ENCODE data around the gene DEFB119. TPM values are rescaled to one million over a fixed set of nuclear protein-coding genes. Genes with fewer than 3 reads are reported as not detected.
"Not testable (repeated sequence)": the region's sequence is repeated elsewhere in the genome, so short reads cannot be mapped to it uniquely, and the experiment has no call there.

The DEFB119 gene
- not detected for total RNA-seq

- Mint-ChIP-seq H3K36me3 (no peaks in the 10 kb centered on the region), H3K4me3 (no peak within 1 kb of the TSS), H3K27ac (no peak within 1 kb of the TSS), H3K27me3 (peaks cover 2% of the 10 kb centered on the region), H3K4me1 (no peaks in the 10 kb centered on the region), H3K9me3 (no peaks in the 10 kb centered on the region)
- ATAC-seq (ENCODE audit: low read depth) = no peak
- POLR2A ChIA-PET = no interaction called here
- no peak for DNase-seq
Observed at GRCh38 chr20:31390490-31390889, at the start of gene DEFB119. Gene DEFB119 (minus strand): TSS chr20:31390590. CDS start chr20:31390483, 107 bp downstream.

GRCh38 chr20:31430568-31431115 lies 40.3 kb upstream of the DEFB119 start:
- Mint-ChIP-seq H3K27ac (no peak overlapping the region), H3K27me3 (peaks cover 7% of the 10 kb centered on the region), H3K36me3 (no peaks in the 10 kb centered on the region), H3K9me3 (no peaks in the 10 kb centered on the region), H3K4me1 (no peaks in the 10 kb centered on the region), H3K4me3 (no peak overlapping the region)
- ATAC-seq (ENCODE audit: low read depth) = no peak
- POLR2A ChIA-PET = no interaction called here
- DNase-seq = no peak

GRCh38 chr20:31427576-31427975 lies 37.2 kb upstream of the DEFB119 start:
- H3K27ac Mint-ChIP-seq; H3K4me1 Mint-ChIP-seq; H3K4me3 Mint-ChIP-seq; ATAC-seq (ENCODE audit: low read depth); POLR2A ChIA-PET; DNase-seq; H3K36me3 Mint-ChIP-seq; H3K9me3 Mint-ChIP-seq; H3K27me3 Mint-ChIP-seq: not testable (repeated sequence)

- H3K4me3 Mint-ChIP-seq; ATAC-seq (ENCODE audit: low read depth); POLR2A ChIA-PET; H3K9me3 Mint-ChIP-seq; DNase-seq; H3K27me3 Mint-ChIP-seq; H3K4me1 Mint-ChIP-seq; H3K36me3 Mint-ChIP-seq; H3K27ac Mint-ChIP-seq: not testable (repeated sequence)
Observed at GRCh38 chr20:31426891-31427551, 36.6 kb upstream of the DEFB119 start.

- H3K27me3 Mint-ChIP-seq = peaks cover 5% of the 10 kb centered on the region
- no peak overlapping the region for H3K27ac Mint-ChIP-seq
- no peak overlapping the region for H3K4me3 Mint-ChIP-seq
- no peaks in the 10 kb centered on the region for H3K36me3 Mint-ChIP-seq
- no peak for ATAC-seq (ENCODE audit: low read depth)
- H3K9me3 Mint-ChIP-seq = no peaks in the 10 kb centered on the region
- no peaks in the 10 kb centered on the region for H3K4me1 Mint-ChIP-seq
- DNase-seq = no peak
- POLR2A ChIA-PET = no interaction called here
Observed at GRCh38 chr20:31425797-31426196, 35.4 kb upstream of the DEFB119 start.

GRCh38 chr20:31418307-31418706 lies 27.9 kb upstream of the DEFB119 start:
- H3K9me3 Mint-ChIP-seq = no peaks in the 10 kb centered on the region
- H3K4me1 Mint-ChIP-seq = no peaks in the 10 kb centered on the region
- DNase-seq = no peak
- no peaks in the 10 kb centered on the region for H3K36me3 Mint-ChIP-seq
- no peak overlapping the region for H3K4me3 Mint-ChIP-seq
- ATAC-seq (ENCODE audit: low read depth) = no peak
- H3K27ac Mint-ChIP-seq = no peak overlapping the region
- peaks cover 5% of the 10 kb centered on the region for H3K27me3 Mint-ChIP-seq
- POLR2A ChIA-PET = no interaction called here

GRCh38 chr20:31415653-31416052 lies 25.3 kb upstream of the DEFB119 start:
- Mint-ChIP-seq H3K36me3 (no peaks in the 10 kb centered on the region), H3K27me3 (peaks cover 4% of the 10 kb centered on the region), H3K4me3 (no peak overlapping the region), H3K9me3 (no peaks in the 10 kb centered on the region), H3K4me1 (no peaks in the 10 kb centered on the region), H3K27ac (no peak overlapping the region)
- ATAC-seq (ENCODE audit: low read depth) = no peak
- no peak for DNase-seq
- POLR2A ChIA-PET = no interaction called here

- H3K36me3 Mint-ChIP-seq = no peaks in the 10 kb centered on the region
- no peaks in the 10 kb centered on the region for H3K4me1 Mint-ChIP-seq
- DNase-seq (no peak), ATAC-seq (ENCODE audit: low read depth) (no peak)
- H3K9me3 Mint-ChIP-seq = peaks cover 1% of the 10 kb centered on the region
- H3K4me3 Mint-ChIP-seq = no peak overlapping the region
- POLR2A ChIA-PET = no interaction called here
- H3K27me3 Mint-ChIP-seq = peaks cover 4% of the 10 kb centered on the region
- no peak overlapping the region for H3K27ac Mint-ChIP-seq
Observed at GRCh38 chr20:31414381-31414780, 24.0 kb upstream of the DEFB119 start.

- Mint-ChIP-seq H3K9me3 (peaks cover 1% of the 10 kb centered on the region), H3K4me3 (no peak overlapping the region), H3K27ac (no peak overlapping the region), H3K27me3 (peaks cover 4% of the 10 kb centered on the region), H3K4me1 (no peaks in the 10 kb centered on the region), H3K36me3 (no peaks in the 10 kb centered on the region)
- DNase-seq (no peak), ATAC-seq (ENCODE audit: low read depth) (no peak)
- POLR2A ChIA-PET = no interaction called here
Observed at GRCh38 chr20:31410011-31410410, 19.6 kb upstream of the DEFB119 start.

GRCh38 chr20:31406115-31406514 lies 15.7 kb upstream of the DEFB119 start, which contains the start of gene DEFB121:
Gene DEFB121 (minus strand): TSS chr20:31406215. CDS start chr20:31406152, 63 bp downstream.
- DNase-seq (no peak), ATAC-seq (ENCODE audit: low read depth) (no peak)
- peaks cover 1% of the 10 kb centered on the region for H3K9me3 Mint-ChIP-seq
- no peaks in the 10 kb centered on the region for H3K4me1 Mint-ChIP-seq
- POLR2A ChIA-PET = interaction anchor here (0.5 kb wide), 1 partner anchor 1424 kb away, joined by 3 read pairs; no protein-coding TSS in a partner anchor
- no peak within 1 kb of the TSS for H3K27ac Mint-ChIP-seq
- no peak within 1 kb of the TSS for H3K4me3 Mint-ChIP-seq
- no peaks in the 10 kb centered on the region for H3K36me3 Mint-ChIP-seq
- H3K27me3 Mint-ChIP-seq = no peaks in the 10 kb centered on the region

GRCh38 chr20:31403886-31404285 lies 13.5 kb upstream of the DEFB119 start:
- ATAC-seq (ENCODE audit: low read depth) (no peak), DNase-seq (no peak)
- Mint-ChIP-seq H3K4me1 (no peaks in the 10 kb centered on the region), H3K27ac (no peak overlapping the region), H3K4me3 (no peak overlapping the region), H3K9me3 (no peaks in the 10 kb centered on the region), H3K27me3 (no peaks in the 10 kb centered on the region), H3K36me3 (no peaks in the 10 kb centered on the region)
- POLR2A ChIA-PET = no interaction called here

GRCh38 chr20:31394900-31395299 lies 4.5 kb upstream of the DEFB119 start:
- no peaks in the 10 kb centered on the region for H3K9me3 Mint-ChIP-seq
- DNase-seq (no peak), ATAC-seq (ENCODE audit: low read depth) (no peak)
- no peaks in the 10 kb centered on the region for H3K27me3 Mint-ChIP-seq
- H3K27ac Mint-ChIP-seq = no peak overlapping the region
- POLR2A ChIA-PET = no interaction called here
- no peak overlapping the region for H3K4me3 Mint-ChIP-seq
- no peaks in the 10 kb centered on the region for H3K4me1 Mint-ChIP-seq
- H3K36me3 Mint-ChIP-seq = no peaks in the 10 kb centered on the region

GRCh38 chr20:31392836-31393235 lies 2.4 kb upstream of the DEFB119 start:
- H3K27me3 Mint-ChIP-seq = peaks cover 2% of the 10 kb centered on the region
- no peak for DNase-seq
- H3K4me1 Mint-ChIP-seq = no peaks in the 10 kb centered on the region
- no peaks in the 10 kb centered on the region for H3K9me3 Mint-ChIP-seq
- ATAC-seq (ENCODE audit: low read depth) = no peak
- H3K27ac Mint-ChIP-seq = no peak overlapping the region
- H3K36me3 Mint-ChIP-seq = no peaks in the 10 kb centered on the region
- no peak overlapping the region for H3K4me3 Mint-ChIP-seq
- POLR2A ChIA-PET = no interaction called here

GRCh38 chr20:31374346-31374745 lies 16.0 kb downstream of the DEFB119 start:
- POLR2A ChIA-PET = no interaction called here
- peaks cover 2% of the 10 kb centered on the region for H3K9me3 Mint-ChIP-seq
- H3K27ac Mint-ChIP-seq = no peak overlapping the region
- H3K4me1 Mint-ChIP-seq = no peaks in the 10 kb centered on the region
- ATAC-seq (ENCODE audit: low read depth) (no peak), DNase-seq (no peak)
- no peak overlapping the region for H3K4me3 Mint-ChIP-seq
- H3K36me3 Mint-ChIP-seq = no peaks in the 10 kb centered on the region
- H3K27me3 Mint-ChIP-seq = peaks cover 2% of the 10 kb centered on the region

Measured in activated naive CD8-positive, alpha-beta T cell treated with anti-CD3 and anti-CD28 coated beads, Interleukin-2, amount 10 ng/mL, durations not matched to agents 7 days and 5 days (primary cell).